H1 (cell line): ENCODE results near the gene ZSCAN21. TPM values are rescaled to one million over a fixed set of nuclear protein-coding genes. Genes with fewer than 3 reads are reported as not detected.

Experiments used
- CTCF ChIA-PET: fragments of 300-600 bp; sonication (Branson Sonifier 250); formaldehyde crosslinking; loops from one replicate; lab custom pipeline; 2021; ENCODE audit not compliant: partially characterized antibody; lab: Charles Lee
- POLR2A ChIA-PET: fragments of 300-600 bp; sonication (Branson Sonifier 250); formaldehyde crosslinking; loops from one replicate; lab custom pipeline; 2021; ENCODE audit warnings: inconsistent platforms; ENCODE audit not compliant: partially characterized antibody; lab: Charles Lee
- DNase-seq, 2 experiments: peaks; one replicate each; pipeline versions ENCODE4 v3.0.0 to v3.0.0-alpha.2; 2010 to 2022; ENCODE audit warnings: low spot score in 2 of 2, low read depth in 1 of 2, mixed read lengths in 1 of 2
- FAIRE-seq: peaks from 2 replicates; lab custom pipeline; 2011; peaks lifted over from hg19 to GRCh38; lab: Jason Lieb, UNC
- H2AFZ ChIP-seq: 2 replicates; pipeline ENCODE4 v1.8.1; 2012; ENCODE audit warnings: low read length, inconsistent platforms
- H2AK5ac ChIP-seq: 2 replicates; pipeline ENCODE4 v1.6.1; 2013; ENCODE audit warnings: low read depth, low read length
- H2BK120ac ChIP-seq: replicated peaks from 2 replicates; pipeline ENCODE3; 2013; ENCODE audit warnings: low read depth, low read length, inconsistent platforms
- H2BK12ac ChIP-seq: 2 replicates; pipeline ENCODE4 v1.6.1; 2013; ENCODE audit warnings: low read depth, low read length
- H2BK15ac ChIP-seq: 2 replicates; pipeline ENCODE4 v1.6.1; 2013; ENCODE audit warnings: low read length
- H2BK20ac ChIP-seq: 2 replicates; pipeline ENCODE4 v1.6.1; 2013; ENCODE audit warnings: low read length
- H2BK5ac ChIP-seq: 2 replicates; pipeline ENCODE4 v1.6.1; 2013; ENCODE audit warnings: low read depth, low read length
- H3K14ac ChIP-seq: 2 replicates; pipeline ENCODE4 v1.6.1; 2013; ENCODE audit warnings: inconsistent platforms; ENCODE audit not compliant: insufficient read length
- H3K18ac ChIP-seq: 2 replicates; pipeline ENCODE4 v1.6.1; 2013; ENCODE audit warnings: low read length; ENCODE audit errors: extremely low read depth
- H3K23ac ChIP-seq: 2 replicates; pipeline ENCODE4 v1.6.1; 2013; ENCODE audit warnings: inconsistent platforms; ENCODE audit not compliant: insufficient read length
- H3K23me2 ChIP-seq: 2 replicates; pipeline ENCODE4 v1.6.1; 2013; ENCODE audit warnings: low read depth, low read length
- H3K27ac ChIP-seq: 2 replicates; pipeline ENCODE4 v1.6.1; 2011; ENCODE audit warnings: low read depth, low read length, inconsistent platforms
- H3K27me3 ChIP-seq, 4 experiments: replicated peaks in 1 of 4; 1 replicate in 1 of 4; 2 replicates in 3 of 4; pipeline versions ENCODE4 v1.6.1 to v1.8.1; 2011 to 2013; ENCODE audit warnings: low read length in 3 of 4, mild to moderate bottlenecking in 3 of 4, inconsistent platforms in 2 of 4, mixed read lengths in 2 of 4, moderate library complexity in 1 of 4; ENCODE audit not compliant: control insufficient read depth in 3 of 4, insufficient read depth in 3 of 4; ENCODE audit errors: extremely low read depth in 1 of 4
- H3K36me3 ChIP-seq, 4 experiments: 2 replicates each; pipeline versions ENCODE4 v1.6.1 to v1.8.1; 2011 to 2013; ENCODE audit warnings: mild to moderate bottlenecking in 4 of 4, low read length in 3 of 4, moderate library complexity in 2 of 4, control low read depth in 1 of 4, inconsistent platforms in 1 of 4; ENCODE audit not compliant: insufficient read depth in 4 of 4, control insufficient read depth in 2 of 4
- H3K4ac ChIP-seq: replicated peaks from 2 replicates; pipeline ENCODE3; 2013; ENCODE audit warnings: low read length, low read depth, mixed read lengths, inconsistent platforms; ENCODE audit not compliant: insufficient read length
- H3K4me1 ChIP-seq, 4 experiments: replicated peaks in 1 of 4; 1 replicate in 1 of 4; 2 replicates in 3 of 4; pipeline versions ENCODE4 v1.6.1 to v1.8.1; 2011 to 2013; ENCODE audit warnings: low read length in 3 of 4, inconsistent platforms in 2 of 4, mixed read lengths in 1 of 4; ENCODE audit not compliant: insufficient read depth in 4 of 4, control insufficient read depth in 3 of 4
- H3K4me2 ChIP-seq, 2 experiments: 2 replicates each; pipeline versions ENCODE4 v1.6.1 to v1.8.1; 2011 to 2013; ENCODE audit warnings: low read depth in 2 of 2, low read length in 2 of 2, control low read depth in 1 of 2, inconsistent platforms in 1 of 2, mild to moderate bottlenecking in 1 of 2; ENCODE audit not compliant: insufficient read depth in 1 of 2
- H3K4me3 ChIP-seq, 4 experiments: fragments of 200-600, 300-600 bp in 1 of 4; sonication (generic), shearing (Covaris generic), sonication (Bioruptor Twin) in 1 of 4; 2 replicates each; pipeline versions ENCODE4 v1.5.1 to v1.8.1; 2011 to 2016; ENCODE audit warnings: low read length in 4 of 4, low read depth in 3 of 4, control low read depth in 2 of 4, inconsistent platforms in 2 of 4, mild to moderate bottlenecking in 2 of 4, mixed read lengths in 1 of 4, moderate library complexity in 1 of 4; ENCODE audit not compliant: insufficient read depth in 2 of 4; ENCODE audit errors: extremely low read depth in 1 of 4
- H3K56ac ChIP-seq: replicated peaks from 2 replicates; pipeline ENCODE3; 2013; ENCODE audit warnings: low read depth, mild to moderate bottlenecking, mixed read lengths, low read length, inconsistent platforms; ENCODE audit not compliant: insufficient read length
- H3K79me1 ChIP-seq: 2 replicates; pipeline ENCODE4 v1.6.1; 2013; ENCODE audit warnings: low read depth, low read length, control low read depth
- H3K79me2 ChIP-seq, 2 experiments: 2 replicates each; pipeline versions ENCODE4 v1.6.1 to v1.8.1; 2012 to 2013; ENCODE audit warnings: low read length in 2 of 2, mild to moderate bottlenecking in 2 of 2, inconsistent platforms in 1 of 2; ENCODE audit not compliant: insufficient read depth in 2 of 2, control insufficient read depth in 1 of 2
- H3K9ac ChIP-seq, 4 experiments: replicated peaks in 1 of 4; 1 replicate in 1 of 4; 2 replicates in 3 of 4; pipeline versions ENCODE4 v1.6.1 to v1.8.1; 2011 to 2013; ENCODE audit warnings: low read depth in 3 of 4, low read length in 3 of 4, control low read depth in 2 of 4, mild to moderate bottlenecking in 2 of 4, moderate library complexity in 2 of 4, inconsistent platforms in 1 of 4; ENCODE audit errors: extremely low read depth in 1 of 4
- H3K9me3 ChIP-seq, 2 experiments: 2 replicates each; pipeline versions ENCODE4 v1.6.1 to v1.8.1; 2012 to 2013; ENCODE audit warnings: mild to moderate bottlenecking in 2 of 2, moderate library complexity in 2 of 2, control low read depth in 1 of 2, inconsistent platforms in 1 of 2, low read depth in 1 of 2, low read length in 1 of 2, mixed read lengths in 1 of 2; ENCODE audit not compliant: insufficient read depth in 2 of 2
- H4K20me1 ChIP-seq, 2 experiments: replicated peaks in 1 of 2; 2 replicates each; pipeline versions ENCODE3 to v1.8.1; 2011 to 2013; ENCODE audit warnings: inconsistent platforms in 2 of 2, low read length in 2 of 2, mild to moderate bottlenecking in 1 of 2; ENCODE audit not compliant: insufficient read depth in 2 of 2, control insufficient read depth in 1 of 2
- H4K5ac ChIP-seq: 2 replicates; pipeline ENCODE4 v1.6.1; 2013; ENCODE audit warnings: low read length, low read depth, mixed read lengths, inconsistent platforms; ENCODE audit not compliant: insufficient read length
- H4K8ac ChIP-seq: 2 replicates; pipeline ENCODE4 v1.8.0; 2013; ENCODE audit warnings: mild to moderate bottlenecking, moderate library complexity, low read length, inconsistent platforms; ENCODE audit not compliant: insufficient read depth; ENCODE audit errors: extremely low read depth
- H4K91ac ChIP-seq: replicated peaks from 2 replicates; pipeline ENCODE3; 2013; ENCODE audit warnings: low read length, mixed read lengths, inconsistent platforms; ENCODE audit not compliant: insufficient read length
- HDAC6 ChIP-seq: IDR thresholded peaks from one replicate; pipeline ENCODE4 v1.7.1; 2012; ENCODE audit warnings: low read depth, mild to moderate bottlenecking, inconsistent platforms, low read length, moderate library complexity
- SP1 ChIP-seq: IDR thresholded peaks from 2 replicates; pipeline ENCODE4 v1.6.1; 2011; ENCODE audit warnings: low read depth, low read length
- WGBS, 2 experiments: shearing (Covaris generic) in 1 of 2; methylation state at CpG; one replicate each; pipeline versions ENCODE4 v1.1.6 to v1.1.7; 2013 to 2015; ENCODE audit warnings: low lambda C conversion rate in 2 of 2, mixed read lengths in 2 of 2, inconsistent platforms in 1 of 2, low coverage in 1 of 2, missing lambda C conversion rate in 1 of 2; ENCODE audit not compliant: insufficient replicate concordance in 2 of 2, insufficient coverage in 1 of 2, insufficient read length in 1 of 2; ENCODE audit errors: extremely low coverage in 1 of 2, missing lambda C conversion rate in 1 of 2; 5-methylcytosine and 5-hydroxymethylcytosine counted together
- polyA plus RNA-seq, 7 experiments: library from polyadenylated mRNA; depleted of rRNA in 3 of 7; stranded (reverse) in 5 of 7; unstranded in 2 of 7; fragments of >200 nt in 5 of 7; fragments of 200-250 nt in 2 of 7; gene quantifications; 1 replicate in 5 of 7; 2 replicates in 1 of 7; 4 replicates in 1 of 7; pipeline versions ENCODE4 v1.2.1 to v1.2.3, GENCODE V29; 2011 to 2013; ENCODE audit warnings: missing spikeins in 2 of 7, mixed read lengths in 2 of 7
- total RNA-seq: library from RNA; stranded (reverse); fragmentation: NEBNext Ultra II Directional; extraction: Animal tissue kit (Norgen Biotek cat#: 25700); gene quantifications from 2 replicates; pipeline ENCODE4 v1.2.1, GENCODE V29; 2021
- TF ChIP-seq, protein P1 (sequence below): IDR thresholded peaks from 2 replicates; pipeline ENCODE4 v1.6.1; 2012; ENCODE audit warnings: inconsistent platforms

The ZSCAN21 gene
- total and polyA plus RNA-seq, 2 of the 8 experiments (the other 6 are each of a cell fraction or from before 2014, with no cell fraction given), result 15.4 to 26.1 TPM

DNA sequence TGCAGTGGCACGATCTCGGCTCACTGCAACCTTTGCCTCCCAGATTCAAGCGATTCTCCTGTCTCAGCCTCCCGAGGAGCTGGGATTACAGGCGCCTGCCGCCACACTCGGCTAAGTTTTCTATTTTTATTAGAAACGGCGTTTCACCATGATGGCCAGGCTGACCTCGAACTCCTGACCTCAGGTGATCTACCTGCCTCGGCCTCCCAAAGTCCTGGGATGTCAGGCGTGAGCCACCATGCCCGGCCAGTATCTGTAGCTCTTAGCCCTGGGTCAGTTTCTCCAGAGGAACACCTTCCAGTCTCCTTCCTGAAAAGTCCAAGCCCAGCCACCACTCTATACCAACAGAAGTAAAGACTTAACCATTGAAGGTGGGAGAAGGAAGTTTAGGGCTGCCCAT is 49.3 kb upstream of the ZSCAN21 start:
- H3K27ac ChIP-seq, result no peak overlapping the region
- peaks cover 4% of the 10 kb centered on the region; the same call in 1 of the 2 replicates for H3K23me2 ChIP-seq
- H3K9me3 ChIP-seq, result no peaks in the 10 kb centered on the region
- H3K14ac ChIP-seq, result no peak overlapping the region
- no peak overlapping the region for H2BK5ac ChIP-seq
- no peak for TF ChIP-seq HDAC6
- TF ChIP-seq SP1, result no peak
- TF ChIP-seq, protein P1, sequence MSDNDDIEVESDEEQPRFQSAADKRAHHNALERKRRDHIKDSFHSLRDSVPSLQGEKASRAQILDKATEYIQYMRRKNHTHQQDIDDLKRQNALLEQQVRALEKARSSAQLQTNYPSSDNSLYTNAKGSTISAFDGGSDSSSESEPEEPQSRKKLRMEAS, result no peak
- H2AK5ac ChIP-seq, result no peak overlapping the region
- no peak overlapping the region for H2BK15ac ChIP-seq
- no peaks in the 10 kb centered on the region; a peak in 1 of 7 replicates for H3K27me3 ChIP-seq
- no peak overlapping the region for H3K23ac ChIP-seq
- POLR2A ChIA-PET, result interaction anchor here (0.6 to 0.8 kb wide), 2 partner anchors 62 to 82 kb away, joined by 3 to 4 read pairs; no protein-coding TSS in a partner anchor
- no peak overlapping the region for H4K5ac ChIP-seq
- no peak overlapping the region for H3K4me2 ChIP-seq
- no peak overlapping the region for H2BK12ac ChIP-seq
- H3K36me3 ChIP-seq, result no peaks in the 10 kb centered on the region
- 95% methylated on average over 12 of the region's 13 CpGs; no CpG with 5 or more reads in 1 of the 2 experiments for WGBS, 2 experiments
- H3K56ac ChIP-seq, result no peak overlapping the region
- H4K91ac ChIP-seq, result no peak overlapping the region
- H2BK20ac ChIP-seq, result no peak overlapping the region
- no peaks in the 10 kb centered on the region for H4K20me1 ChIP-seq
- no peak overlapping the region for H2AFZ ChIP-seq
- FAIRE-seq (no peak), DNase-seq (no peak)
- H3K4ac ChIP-seq, result no peak overlapping the region
- H3K4me1 ChIP-seq, result peaks cover 0 to 6% (median 1%) of the 10 kb centered on the region in 4 experiments; a peak in 4 of 7 replicates
- no peak overlapping the region for H3K9ac ChIP-seq
- no peaks in the 10 kb centered on the region for H3K79me1 ChIP-seq
- H3K18ac ChIP-seq, result no peak overlapping the region
- CTCF ChIA-PET, result interaction anchor here (0.6 to 1.4 kb wide), 3 partner anchors 29 to 87 kb away, joined by 3 to 4 read pairs (median 3); no protein-coding TSS in a partner anchor
- H4K8ac ChIP-seq, result no peak overlapping the region
- H2BK120ac ChIP-seq, result no peak overlapping the region
- H3K4me3 ChIP-seq, result no peak overlapping the region
- no peaks in the 10 kb centered on the region for H3K79me2 ChIP-seq
